22Rv1 (cell line): ENCODE data around the gene CLSTN3.

ENCODE experiments used
- H3K27ac ChIP-seq: fragments of 450-650 bp; 2 replicates; pipeline ENCODE4 v1.5.1; 2017
- CTCF ChIP-seq: fragments of 450-650 bp; IDR thresholded peaks from 2 replicates; pipeline ENCODE4 v1.5.1; 2017; ENCODE audit warnings: mild to moderate bottlenecking
- ZFX ChIP-seq: fragments of 450-650 bp; IDR thresholded peaks from 2 replicates; pipeline ENCODE4 v1.6.1; 2017; ENCODE audit warnings: antibody characterized with exemption, borderline replicate concordance

The CLSTN3 gene

GRCh38 chr12:7152818-7153217, 22.6 kb downstream of the CLSTN3 start:
- no peak overlapping the region for H3K27ac ChIP-seq
- TF ChIP-seq CTCF (no peak), ZFX (no peak)

- no peak for TF ChIP-seq ZFX
- TF ChIP-seq CTCF, result no peak
- H3K27ac ChIP-seq, result no peak overlapping the region
These were observed 23.9 kb downstream of the CLSTN3 start for GRCh38 chr12:7154042-7154441.

GRCh38 chr12:7154901-7155470, 24.8 kb downstream of the CLSTN3 start:
- TF ChIP-seq ZFX (no peak), CTCF (no peak)
- H3K27ac ChIP-seq, result no peak overlapping the region

- TF ChIP-seq CTCF, result no peak
- no peak for TF ChIP-seq ZFX
- H3K27ac ChIP-seq, result no peak overlapping the region
These were observed 25.4 kb downstream of the CLSTN3 start for GRCh38 chr12:7155471-7156034.

GRCh38 chr12:7156259-7157197, 26.4 kb downstream of the CLSTN3 start:
- TF ChIP-seq CTCF (no peak), ZFX (no peak)

GRCh38 chr12:7157391-7157790, 27.2 kb downstream of the CLSTN3 start:
- TF ChIP-seq ZFX, result no peak
- no peak for TF ChIP-seq CTCF
- H3K27ac ChIP-seq, result no peak overlapping the region

More at GRCh38 chr12:7156259-7157197, 26.4 kb downstream of the CLSTN3 start:
- H3K27ac ChIP-seq, result no peak overlapping the region
